H1 (cell line): ENCODE measurements around the gene EVA1C. TPM values are rescaled to one million over a fixed set of nuclear protein-coding genes. Genes with fewer than 3 reads are reported as not detected.
A peak's percentile ranks its signal among the peaks of the same experiment; 100 is the strongest.

Source experiments
- CTCF ChIA-PET: fragments of 300-600 bp; sonication (Branson Sonifier 250); formaldehyde crosslinking; loops from one replicate; lab custom pipeline; 2021; ENCODE audit not compliant: partially characterized antibody; lab: Charles Lee
- POLR2A ChIA-PET: fragments of 300-600 bp; sonication (Branson Sonifier 250); formaldehyde crosslinking; loops from one replicate; lab custom pipeline; 2021; ENCODE audit warnings: inconsistent platforms; ENCODE audit not compliant: partially characterized antibody; lab: Charles Lee
- DNase-seq, 2 experiments: peaks; one replicate each; pipeline versions ENCODE4 v3.0.0 to v3.0.0-alpha.2; 2010 to 2022; ENCODE audit warnings: low spot score in 2 of 2, low read depth in 1 of 2, mixed read lengths in 1 of 2
- FAIRE-seq: peaks from 2 replicates; lab custom pipeline; 2011; peaks lifted over from hg19 to GRCh38; lab: Jason Lieb, UNC
- H2AFZ ChIP-seq: 2 replicates; pipeline ENCODE4 v1.8.1; 2012; ENCODE audit warnings: low read length, inconsistent platforms
- H2AK5ac ChIP-seq: 2 replicates; pipeline ENCODE4 v1.6.1; 2013; ENCODE audit warnings: low read depth, low read length
- H2BK120ac ChIP-seq: replicated peaks from 2 replicates; pipeline ENCODE3; 2013; ENCODE audit warnings: low read depth, low read length, inconsistent platforms
- H2BK12ac ChIP-seq: 2 replicates; pipeline ENCODE4 v1.6.1; 2013; ENCODE audit warnings: low read depth, low read length
- H2BK15ac ChIP-seq: 2 replicates; pipeline ENCODE4 v1.6.1; 2013; ENCODE audit warnings: low read length
- H2BK20ac ChIP-seq: 2 replicates; pipeline ENCODE4 v1.6.1; 2013; ENCODE audit warnings: low read length
- H2BK5ac ChIP-seq: 2 replicates; pipeline ENCODE4 v1.6.1; 2013; ENCODE audit warnings: low read depth, low read length
- H3K14ac ChIP-seq: 2 replicates; pipeline ENCODE4 v1.6.1; 2013; ENCODE audit warnings: inconsistent platforms; ENCODE audit not compliant: insufficient read length
- H3K18ac ChIP-seq: 2 replicates; pipeline ENCODE4 v1.6.1; 2013; ENCODE audit warnings: low read length; ENCODE audit errors: extremely low read depth
- H3K23ac ChIP-seq: 2 replicates; pipeline ENCODE4 v1.6.1; 2013; ENCODE audit warnings: inconsistent platforms; ENCODE audit not compliant: insufficient read length
- H3K23me2 ChIP-seq: 2 replicates; pipeline ENCODE4 v1.6.1; 2013; ENCODE audit warnings: low read depth, low read length
- H3K27ac ChIP-seq: 2 replicates; pipeline ENCODE4 v1.6.1; 2011; ENCODE audit warnings: low read depth, low read length, inconsistent platforms
- H3K27me3 ChIP-seq, 4 experiments: replicated peaks in 1 of 4; 1 replicate in 1 of 4; 2 replicates in 3 of 4; pipeline versions ENCODE4 v1.6.1 to v1.8.1; 2011 to 2013; ENCODE audit warnings: low read length in 3 of 4, mild to moderate bottlenecking in 3 of 4, inconsistent platforms in 2 of 4, mixed read lengths in 2 of 4, moderate library complexity in 1 of 4; ENCODE audit not compliant: control insufficient read depth in 3 of 4, insufficient read depth in 3 of 4; ENCODE audit errors: extremely low read depth in 1 of 4
- H3K36me3 ChIP-seq, 4 experiments: 2 replicates each; pipeline versions ENCODE4 v1.6.1 to v1.8.1; 2011 to 2013; ENCODE audit warnings: mild to moderate bottlenecking in 4 of 4, low read length in 3 of 4, moderate library complexity in 2 of 4, control low read depth in 1 of 4, inconsistent platforms in 1 of 4; ENCODE audit not compliant: insufficient read depth in 4 of 4, control insufficient read depth in 2 of 4
- H3K4ac ChIP-seq: replicated peaks from 2 replicates; pipeline ENCODE3; 2013; ENCODE audit warnings: low read length, low read depth, mixed read lengths, inconsistent platforms; ENCODE audit not compliant: insufficient read length
- H3K4me1 ChIP-seq, 4 experiments: replicated peaks in 1 of 4; 1 replicate in 1 of 4; 2 replicates in 3 of 4; pipeline versions ENCODE4 v1.6.1 to v1.8.1; 2011 to 2013; ENCODE audit warnings: low read length in 3 of 4, inconsistent platforms in 2 of 4, mixed read lengths in 1 of 4; ENCODE audit not compliant: insufficient read depth in 4 of 4, control insufficient read depth in 3 of 4
- H3K4me2 ChIP-seq, 2 experiments: 2 replicates each; pipeline versions ENCODE4 v1.6.1 to v1.8.1; 2011 to 2013; ENCODE audit warnings: low read depth in 2 of 2, low read length in 2 of 2, control low read depth in 1 of 2, inconsistent platforms in 1 of 2, mild to moderate bottlenecking in 1 of 2; ENCODE audit not compliant: insufficient read depth in 1 of 2
- H3K4me3 ChIP-seq, 4 experiments: fragments of 200-600, 300-600 bp in 1 of 4; sonication (generic), shearing (Covaris generic), sonication (Bioruptor Twin) in 1 of 4; 2 replicates each; pipeline versions ENCODE4 v1.5.1 to v1.8.1; 2011 to 2016; ENCODE audit warnings: low read length in 4 of 4, low read depth in 3 of 4, control low read depth in 2 of 4, inconsistent platforms in 2 of 4, mild to moderate bottlenecking in 2 of 4, mixed read lengths in 1 of 4, moderate library complexity in 1 of 4; ENCODE audit not compliant: insufficient read depth in 2 of 4; ENCODE audit errors: extremely low read depth in 1 of 4
- H3K56ac ChIP-seq: replicated peaks from 2 replicates; pipeline ENCODE3; 2013; ENCODE audit warnings: low read depth, mild to moderate bottlenecking, mixed read lengths, low read length, inconsistent platforms; ENCODE audit not compliant: insufficient read length
- H3K79me1 ChIP-seq: 2 replicates; pipeline ENCODE4 v1.6.1; 2013; ENCODE audit warnings: low read depth, low read length, control low read depth
- H3K79me2 ChIP-seq, 2 experiments: 2 replicates each; pipeline versions ENCODE4 v1.6.1 to v1.8.1; 2012 to 2013; ENCODE audit warnings: low read length in 2 of 2, mild to moderate bottlenecking in 2 of 2, inconsistent platforms in 1 of 2; ENCODE audit not compliant: insufficient read depth in 2 of 2, control insufficient read depth in 1 of 2
- H3K9ac ChIP-seq, 4 experiments: replicated peaks in 1 of 4; 1 replicate in 1 of 4; 2 replicates in 3 of 4; pipeline versions ENCODE4 v1.6.1 to v1.8.1; 2011 to 2013; ENCODE audit warnings: low read depth in 3 of 4, low read length in 3 of 4, control low read depth in 2 of 4, mild to moderate bottlenecking in 2 of 4, moderate library complexity in 2 of 4, inconsistent platforms in 1 of 4; ENCODE audit errors: extremely low read depth in 1 of 4
- H3K9me3 ChIP-seq, 2 experiments: 2 replicates each; pipeline versions ENCODE4 v1.6.1 to v1.8.1; 2012 to 2013; ENCODE audit warnings: mild to moderate bottlenecking in 2 of 2, moderate library complexity in 2 of 2, control low read depth in 1 of 2, inconsistent platforms in 1 of 2, low read depth in 1 of 2, low read length in 1 of 2, mixed read lengths in 1 of 2; ENCODE audit not compliant: insufficient read depth in 2 of 2
- H4K20me1 ChIP-seq, 2 experiments: replicated peaks in 1 of 2; 2 replicates each; pipeline versions ENCODE3 to v1.8.1; 2011 to 2013; ENCODE audit warnings: inconsistent platforms in 2 of 2, low read length in 2 of 2, mild to moderate bottlenecking in 1 of 2; ENCODE audit not compliant: insufficient read depth in 2 of 2, control insufficient read depth in 1 of 2
- H4K5ac ChIP-seq: 2 replicates; pipeline ENCODE4 v1.6.1; 2013; ENCODE audit warnings: low read length, low read depth, mixed read lengths, inconsistent platforms; ENCODE audit not compliant: insufficient read length
- H4K8ac ChIP-seq: 2 replicates; pipeline ENCODE4 v1.8.0; 2013; ENCODE audit warnings: mild to moderate bottlenecking, moderate library complexity, low read length, inconsistent platforms; ENCODE audit not compliant: insufficient read depth; ENCODE audit errors: extremely low read depth
- H4K91ac ChIP-seq: replicated peaks from 2 replicates; pipeline ENCODE3; 2013; ENCODE audit warnings: low read length, mixed read lengths, inconsistent platforms; ENCODE audit not compliant: insufficient read length
- EZH2 ChIP-seq: fragments of 200-600 bp; sonication (generic); IDR thresholded peaks from 2 replicates; pipeline ENCODE4 v1.7.1; 2012; ENCODE audit warnings: low read depth, mild to moderate bottlenecking, moderate library complexity, low read length, inconsistent platforms; ENCODE audit not compliant: severe bottlenecking
- FOSL1 ChIP-seq: IDR thresholded peaks from 2 replicates; pipeline ENCODE4 v1.6.1; 2011; ENCODE audit warnings: mild to moderate bottlenecking, low read depth, low read length, moderate library complexity; ENCODE audit not compliant: insufficient read depth
- GTF2F1 ChIP-seq: IDR thresholded peaks from 2 replicates; pipeline ENCODE4 v1.6.1; 2012; ENCODE audit warnings: low read depth, low read length, improper control_type of control experiment, borderline replicate concordance
- JUN ChIP-seq: IDR thresholded peaks from 2 replicates; pipeline ENCODE4 v1.6.1; 2011; ENCODE audit warnings: low read depth, mild to moderate bottlenecking, improper control_type of control experiment, low read length
- RBBP5 ChIP-seq: IDR thresholded peaks from 2 replicates; pipeline ENCODE4 v1.7.1; 2012; ENCODE audit warnings: low read depth, mild to moderate bottlenecking, inconsistent platforms, low read length, moderate library complexity, borderline replicate concordance
- RXRA ChIP-seq: IDR thresholded peaks from 2 replicates; pipeline ENCODE4 v1.6.1; 2011; ENCODE audit warnings: low read depth, mild to moderate bottlenecking, low read length, moderate library complexity; ENCODE audit not compliant: insufficient read depth
- SAP30 ChIP-seq: fragments of 300-600 bp; sonication (generic); IDR thresholded peaks from 2 replicates; pipeline ENCODE4 v1.7.1; 2012; ENCODE audit warnings: low read length, moderate library complexity, mild to moderate bottlenecking, inconsistent platforms; ENCODE audit not compliant: insufficient read depth, insufficient replicate concordance
- WGBS, 2 experiments: shearing (Covaris generic) in 1 of 2; methylation state at CpG; one replicate each; pipeline versions ENCODE4 v1.1.6 to v1.1.7; 2013 to 2015; ENCODE audit warnings: low lambda C conversion rate in 2 of 2, mixed read lengths in 2 of 2, inconsistent platforms in 1 of 2, low coverage in 1 of 2, missing lambda C conversion rate in 1 of 2; ENCODE audit not compliant: insufficient replicate concordance in 2 of 2, insufficient coverage in 1 of 2, insufficient read length in 1 of 2; ENCODE audit errors: extremely low coverage in 1 of 2, missing lambda C conversion rate in 1 of 2; 5-methylcytosine and 5-hydroxymethylcytosine counted together
- polyA plus RNA-seq, 7 experiments: library from polyadenylated mRNA; depleted of rRNA in 3 of 7; stranded (reverse) in 5 of 7; unstranded in 2 of 7; fragments of >200 nt in 5 of 7; fragments of 200-250 nt in 2 of 7; gene quantifications; 1 replicate in 5 of 7; 2 replicates in 1 of 7; 4 replicates in 1 of 7; pipeline versions ENCODE4 v1.2.1 to v1.2.3, GENCODE V29; 2011 to 2013; ENCODE audit warnings: missing spikeins in 2 of 7, mixed read lengths in 2 of 7
- total RNA-seq: library from RNA; stranded (reverse); fragmentation: NEBNext Ultra II Directional; extraction: Animal tissue kit (Norgen Biotek cat#: 25700); gene quantifications from 2 replicates; pipeline ENCODE4 v1.2.1, GENCODE V29; 2021
- TF ChIP-seq, protein P1 (sequence below), 3 experiments: IDR thresholded peaks; 1 replicate in 2 of 3; 2 replicates in 1 of 3; pipeline versions ENCODE4 v1.5.1 to v1.6.1; 2011; ENCODE audit warnings: low read length in 3 of 3, mild to moderate bottlenecking in 3 of 3, inconsistent platforms in 2 of 3, low read depth in 1 of 3, moderate library complexity in 1 of 3; ENCODE audit not compliant: insufficient read depth in 1 of 3; ENCODE audit errors: control extremely low read depth in 1 of 3

EVA1C gene
- total and polyA plus RNA-seq, 2 of the 8 experiments (the other 6 are each of a cell fraction or from before 2014, with no cell fraction given) = 2.6 to 3.6 TPM

- Histone ChIP-seq H2AFZ (no peak overlapping the region), H2BK15ac (0 out of 2 replicates have a peak overlapping the region, but pooled peaks have one; percentile 81), H3K27me3 (no peaks in the 10 kb centered on the region), H3K23ac (no peak overlapping the region), H3K36me3 (no peaks in the 10 kb centered on the region), H3K23me2 (no peaks in the 10 kb centered on the region), H3K9me3 (no peaks in the 10 kb centered on the region), H4K20me1 (no peaks in the 10 kb centered on the region), H3K9ac (no peak overlapping the region), H4K91ac (no peak overlapping the region), H3K18ac (no peak overlapping the region), H4K8ac (no peak overlapping the region), H2BK20ac (no peak overlapping the region), H3K27ac (no peak overlapping the region), H3K4ac (no peak overlapping the region), H3K79me2 (no peaks in the 10 kb centered on the region), H4K5ac (no peak overlapping the region), H2AK5ac (no peak overlapping the region), H3K79me1 (no peaks in the 10 kb centered on the region), H3K14ac (no peak overlapping the region), H3K56ac (no peak overlapping the region), H2BK12ac (no peak overlapping the region), H2BK5ac (no peak overlapping the region), H3K4me2 (no peak overlapping the region), H3K4me1 (peaks cover 0 to 7% (median 1%) of the 10 kb centered on the region in 4 experiments; a peak in 1 of 7 replicates), H2BK120ac (no peak overlapping the region), H3K4me3 (no peak overlapping the region)
- 94% methylated on average over 17 of the region's 17 CpGs; no CpG with 5 or more reads in 1 of the 2 experiments for WGBS, 2 experiments
- DNase-seq (no peak), FAIRE-seq (no peak)
- ChIA-PET POLR2A (interaction anchor here (1.1 kb wide), 1 partner anchor 9 kb away, joined by 3 read pairs; no protein-coding TSS in a partner anchor), CTCF (interaction anchor here (1.1 to 2.3 kb wide), 2 partner anchors 22 to 87 kb away, joined by 3 to 5 read pairs; no protein-coding TSS in a partner anchor)
- TF ChIP-seq JUN (no peak), SAP30 (no peak), EZH2 (no peak), RXRA (no peak), GTF2F1 (no peak), FOSL1 (no peak), RBBP5 (no peak)
- TF ChIP-seq, protein P1, sequence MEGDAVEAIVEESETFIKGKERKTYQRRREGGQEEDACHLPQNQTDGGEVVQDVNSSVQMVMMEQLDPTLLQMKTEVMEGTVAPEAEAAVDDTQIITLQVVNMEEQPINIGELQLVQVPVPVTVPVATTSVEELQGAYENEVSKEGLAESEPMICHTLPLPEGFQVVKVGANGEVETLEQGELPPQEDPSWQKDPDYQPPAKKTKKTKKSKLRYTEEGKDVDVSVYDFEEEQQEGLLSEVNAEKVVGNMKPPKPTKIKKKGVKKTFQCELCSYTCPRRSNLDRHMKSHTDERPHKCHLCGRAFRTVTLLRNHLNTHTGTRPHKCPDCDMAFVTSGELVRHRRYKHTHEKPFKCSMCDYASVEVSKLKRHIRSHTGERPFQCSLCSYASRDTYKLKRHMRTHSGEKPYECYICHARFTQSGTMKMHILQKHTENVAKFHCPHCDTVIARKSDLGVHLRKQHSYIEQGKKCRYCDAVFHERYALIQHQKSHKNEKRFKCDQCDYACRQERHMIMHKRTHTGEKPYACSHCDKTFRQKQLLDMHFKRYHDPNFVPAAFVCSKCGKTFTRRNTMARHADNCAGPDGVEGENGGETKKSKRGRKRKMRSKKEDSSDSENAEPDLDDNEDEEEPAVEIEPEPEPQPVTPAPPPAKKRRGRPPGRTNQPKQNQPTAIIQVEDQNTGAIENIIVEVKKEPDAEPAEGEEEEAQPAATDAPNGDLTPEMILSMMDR (IDR thresholded peaks at IDR 0.05; ENCODE audit: control extremely low read depth in 1 of 3, insufficient read depth in 1 of 3, low read depth in 1 of 3, low read length in 3 of 3) = no peak
Observed at GRCh38 chr21:32472890-32473765, 60.6 kb downstream of the EVA1C start.
